GM21619 (cell line): ENCODE results near the gene SLAMF6.

ENCODE experiments used
- ATAC-seq: cut with Tn5 transposase; IDR thresholded peaks from one replicate; pipeline ENCODE4 v1.9.1; 2021; ENCODE audit not compliant: unreplicated experiment

SLAMF6 gene

GRCh38 chr1:160437432-160438316 is 85.4 kb downstream of the SLAMF6 start:
- ATAC-seq = peak; percentile 78

- ATAC-seq = no peak
Measured at GRCh38 chr1:160436966-160437365, 86.1 kb downstream of the SLAMF6 start.
